Measurements from ENCODE around the gene DUOX1.

DNA sequence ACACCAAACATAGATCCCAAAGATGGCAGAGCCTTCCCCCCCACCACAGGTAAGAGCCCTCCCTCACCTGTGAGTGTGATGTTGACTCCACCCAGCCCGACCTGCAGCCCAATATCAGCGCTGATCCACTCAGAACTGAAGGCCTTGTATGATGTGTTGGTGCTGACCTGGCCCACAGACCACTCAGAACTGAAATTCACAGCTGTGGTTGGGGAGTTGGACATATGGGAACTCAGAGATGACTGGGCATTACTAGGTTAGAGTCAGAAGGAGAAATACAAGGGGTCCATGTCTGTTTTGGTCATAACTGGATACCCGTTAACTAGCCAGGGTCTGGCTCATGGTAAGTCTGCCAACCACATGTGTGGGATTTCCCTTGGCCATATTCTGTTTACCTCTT is 8.8 kb upstream of the DUOX1 start:
- TF ChIP-seq, protein P1, sequence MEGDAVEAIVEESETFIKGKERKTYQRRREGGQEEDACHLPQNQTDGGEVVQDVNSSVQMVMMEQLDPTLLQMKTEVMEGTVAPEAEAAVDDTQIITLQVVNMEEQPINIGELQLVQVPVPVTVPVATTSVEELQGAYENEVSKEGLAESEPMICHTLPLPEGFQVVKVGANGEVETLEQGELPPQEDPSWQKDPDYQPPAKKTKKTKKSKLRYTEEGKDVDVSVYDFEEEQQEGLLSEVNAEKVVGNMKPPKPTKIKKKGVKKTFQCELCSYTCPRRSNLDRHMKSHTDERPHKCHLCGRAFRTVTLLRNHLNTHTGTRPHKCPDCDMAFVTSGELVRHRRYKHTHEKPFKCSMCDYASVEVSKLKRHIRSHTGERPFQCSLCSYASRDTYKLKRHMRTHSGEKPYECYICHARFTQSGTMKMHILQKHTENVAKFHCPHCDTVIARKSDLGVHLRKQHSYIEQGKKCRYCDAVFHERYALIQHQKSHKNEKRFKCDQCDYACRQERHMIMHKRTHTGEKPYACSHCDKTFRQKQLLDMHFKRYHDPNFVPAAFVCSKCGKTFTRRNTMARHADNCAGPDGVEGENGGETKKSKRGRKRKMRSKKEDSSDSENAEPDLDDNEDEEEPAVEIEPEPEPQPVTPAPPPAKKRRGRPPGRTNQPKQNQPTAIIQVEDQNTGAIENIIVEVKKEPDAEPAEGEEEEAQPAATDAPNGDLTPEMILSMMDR (IDR thresholded peaks at IDR 0.05 in 2 of 3, conservative IDR thresholded peaks at IDR 0.05 in 1 of 3; ENCODE audit: borderline replicate concordance in 1 of 3, insufficient read depth in 1 of 3, low read depth in 2 of 3, low read length in 2 of 3), result no peak
- TF ChIP-seq, protein P2, sequence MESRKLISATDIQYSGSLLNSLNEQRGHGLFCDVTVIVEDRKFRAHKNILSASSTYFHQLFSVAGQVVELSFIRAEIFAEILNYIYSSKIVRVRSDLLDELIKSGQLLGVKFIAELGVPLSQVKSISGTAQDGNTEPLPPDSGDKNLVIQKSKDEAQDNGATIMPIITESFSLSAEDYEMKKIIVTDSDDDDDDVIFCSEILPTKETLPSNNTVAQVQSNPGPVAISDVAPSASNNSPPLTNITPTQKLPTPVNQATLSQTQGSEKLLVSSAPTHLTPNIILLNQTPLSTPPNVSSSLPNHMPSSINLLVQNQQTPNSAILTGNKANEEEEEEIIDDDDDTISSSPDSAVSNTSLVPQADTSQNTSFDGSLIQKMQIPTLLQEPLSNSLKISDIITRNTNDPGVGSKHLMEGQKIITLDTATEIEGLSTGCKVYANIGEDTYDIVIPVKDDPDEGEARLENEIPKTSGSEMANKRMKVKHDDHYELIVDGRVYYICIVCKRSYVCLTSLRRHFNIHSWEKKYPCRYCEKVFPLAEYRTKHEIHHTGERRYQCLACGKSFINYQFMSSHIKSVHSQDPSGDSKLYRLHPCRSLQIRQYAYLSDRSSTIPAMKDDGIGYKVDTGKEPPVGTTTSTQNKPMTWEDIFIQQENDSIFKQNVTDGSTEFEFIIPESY (IDR thresholded peaks at IDR 0.05; ENCODE audit: extremely low read depth, insufficient replicate concordance, low read length), result no peak
- TF ChIP-seq ZNF274 (IDR thresholded peaks at IDR 0.05; ENCODE audit: low read depth, low read length) (no peak), JUND (IDR thresholded peaks at IDR 0.05) (no peak), EZH2 (IDR thresholded peaks at IDR 0.05) (no peak), POLR2AphosphoS5 (IDR thresholded peaks at IDR 0.05; ENCODE audit: low read depth, low read length) (no peak), CEBPB (IDR thresholded peaks at IDR 0.05; ENCODE audit: low read depth) (no peak)

Data from HCT116 (cell line).